ACHN (cell line): ENCODE measurements around the gene ATE1.
"Not testable (repeated sequence)": the region's sequence is repeated elsewhere in the genome, so short reads cannot be mapped to it uniquely, and the experiment has no call there.

Experiments
- DNase-seq: peaks from one replicate; pipeline ENCODE4 v3.0.0-alpha.2; 2015
- in situ Hi-C: cut with HindIII; loops from 2 replicates; pipeline ENCODE4 v1.10.0; 2017; ENCODE audit warnings: low sequenced_read_pairs, low pct_ligation_motif_present, low pct_unique_long_range_greater_than_20kb

ATE1 gene

GRCh38 chr10:121772406-121772805 is 155.4 kb downstream of the ATE1 start:
- DNase-seq: no peak
- in situ Hi-C loops: no loop called here

- no peak for DNase-seq
- in situ Hi-C loops: no loop called here
Observed at GRCh38 chr10:121771966-121772365, 155.9 kb downstream of the ATE1 start.

GRCh38 chr10:121766426-121766825 is 161.4 kb downstream of the ATE1 start:
- DNase-seq: no peak

GRCh38 chr10:121765204-121765603 is 162.6 kb downstream of the ATE1 start:
- in situ Hi-C loops: no loop called here

More at GRCh38 chr10:121766426-121766825, 161.4 kb downstream of the ATE1 start:
- in situ Hi-C loops: no loop called here

GRCh38 chr10:121764233-121764942 is 163.4 kb downstream of the ATE1 start:
- in situ Hi-C loops: no loop called here

More at GRCh38 chr10:121765204-121765603, 162.6 kb downstream of the ATE1 start:
- no peak for DNase-seq

GRCh38 chr10:121757241-121757640 is 170.6 kb downstream of the ATE1 start:
- in situ Hi-C loops, DNase-seq: not testable (repeated sequence)

More at GRCh38 chr10:121764233-121764942, 163.4 kb downstream of the ATE1 start:
- DNase-seq: no peak

- in situ Hi-C loops, DNase-seq: not testable (repeated sequence)
Observed at GRCh38 chr10:121755496-121755895, 172.3 kb downstream of the ATE1 start.

GRCh38 chr10:121754666-121755065 is 173.2 kb downstream of the ATE1 start:
- no peak for DNase-seq
- in situ Hi-C loops: no loop called here

- DNase-seq: peak; percentile 46
- in situ Hi-C loops: no loop called here
Observed at GRCh38 chr10:121753726-121754476, 173.9 kb downstream of the ATE1 start.

- DNase-seq: no peak
- in situ Hi-C loops: no loop called here
Observed at GRCh38 chr10:121751191-121751760, 176.6 kb downstream of the ATE1 start.

- in situ Hi-C loops: no loop called here
- no peak for DNase-seq
Observed at GRCh38 chr10:121747163-121747775, 180.6 kb downstream of the ATE1 start.

- in situ Hi-C loops: no loop called here
- DNase-seq: no peak
Observed at GRCh38 chr10:121741248-121741792, 186.5 kb downstream of the ATE1 start.

- in situ Hi-C loops: no loop called here
- DNase-seq: no peak
Observed at GRCh38 chr10:121740069-121740468, 187.8 kb downstream of the ATE1 start.

GRCh38 chr10:121739114-121739513 is 188.7 kb downstream of the ATE1 start:
- in situ Hi-C loops: no loop called here
- no peak for DNase-seq

GRCh38 chr10:121736315-121737130 is 191.3 kb downstream of the ATE1 start:
- in situ Hi-C loops: no loop called here
- DNase-seq: no peak

- DNase-seq: no peak
- in situ Hi-C loops: no loop called here
Observed at GRCh38 chr10:121735263-121735662, 192.6 kb downstream of the ATE1 start.

- DNase-seq: peak; percentile 31
- in situ Hi-C loops: no loop called here
Observed at GRCh38 chr10:121734589-121735045, 193.2 kb downstream of the ATE1 start.
